Subcutaneous abdominal adipose tissue (tissue), 5 donors: Measurements from ENCODE around the gene GYG1.
A peak's percentile ranks its signal among the peaks of the same experiment; 100 is the strongest.

Source experiments
- H3K27ac ChIP-seq: one replicate; pipeline ENCODE4 v1.7.0; 2013; ENCODE audit warnings: low read depth, mild to moderate bottlenecking, inconsistent platforms, low read length, moderate library complexity
- H3K27me3 ChIP-seq, 5 donors: one replicate each; pipeline ENCODE4 v1.7.0; 2013; ENCODE audit warnings: low read length in 5 of 5, inconsistent platforms in 1 of 5; ENCODE audit not compliant: control insufficient read depth in 5 of 5, insufficient read depth in 4 of 5
- H3K36me3 ChIP-seq, 5 donors: one replicate each; pipeline ENCODE4 v1.7.0; 2013; ENCODE audit warnings: low read length in 5 of 5; ENCODE audit not compliant: control insufficient read depth in 5 of 5, insufficient read depth in 5 of 5
- H3K4me1 ChIP-seq, 5 donors: one replicate each; pipeline ENCODE4 v1.7.0; 2013; ENCODE audit warnings: low read length in 5 of 5, mild to moderate bottlenecking in 3 of 5, moderate library complexity in 1 of 5; ENCODE audit not compliant: control insufficient read depth in 5 of 5, insufficient read depth in 5 of 5
- H3K4me3 ChIP-seq, 5 donors: one replicate each; pipeline ENCODE4 v1.7.0; 2013; ENCODE audit warnings: low read length in 5 of 5, low read depth in 1 of 5
- H3K9ac ChIP-seq, 5 donors: one replicate each; pipeline ENCODE4 v1.7.0; 2013; ENCODE audit warnings: low read length in 5 of 5, mild to moderate bottlenecking in 4 of 5, moderate library complexity in 3 of 5
- H3K9me3 ChIP-seq, 5 donors: one replicate each; pipeline ENCODE4 v1.7.0; 2013; ENCODE audit warnings: low read length in 5 of 5; ENCODE audit not compliant: control insufficient read depth in 5 of 5
- donor health status: healthy.
- donor health status: healthy.
- donor health status: healthy.
- donor health status: healthy.
- donor health status: healthy.

Gene GYG1

DNA sequence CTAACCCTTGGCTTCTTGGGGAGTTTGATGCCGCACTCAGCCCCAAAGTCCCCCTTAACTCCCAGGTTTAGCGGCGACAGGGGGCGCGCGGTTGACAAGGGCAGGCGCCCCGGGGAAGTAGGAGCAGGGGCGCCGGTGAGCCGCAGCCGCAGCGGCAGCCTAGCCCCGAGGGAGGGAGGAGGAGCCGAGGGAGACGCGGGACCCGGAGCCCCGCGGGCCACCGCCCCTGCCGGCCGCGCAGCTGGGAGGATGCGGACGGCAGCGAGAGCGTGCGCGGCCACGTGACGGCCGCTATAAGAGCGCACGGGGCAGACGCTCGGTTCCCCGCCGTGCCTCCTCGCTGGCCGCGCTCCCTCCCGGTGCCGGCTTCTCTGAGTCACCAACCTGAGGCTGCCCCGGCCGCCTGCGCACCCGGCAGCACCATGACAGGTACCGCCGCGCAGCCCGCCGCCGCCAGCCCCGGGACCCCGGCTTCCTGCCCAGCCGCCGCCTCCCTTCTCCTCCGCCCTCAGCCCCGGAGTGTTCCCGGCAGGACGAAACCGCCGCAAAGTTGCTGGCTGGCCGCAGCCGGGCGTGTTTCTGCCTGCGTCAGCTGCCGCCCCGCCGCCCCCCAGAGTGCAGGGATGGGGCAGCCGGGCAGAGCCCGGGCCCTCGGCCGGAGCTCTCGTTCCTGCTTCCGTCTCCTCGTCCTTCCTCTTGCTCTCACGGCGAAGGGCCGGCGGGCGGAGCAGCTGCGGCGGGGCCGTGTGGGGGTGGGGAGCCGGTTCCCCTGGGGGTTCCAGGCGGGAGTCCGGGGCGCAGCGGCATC is at the start of gene GYG1:
Gene GYG1, plus strand, starts transcription at position 322 of the 808 bp plus-strand sequence. Its CDS starts 101 bp downstream, at position 423.
- peak within 1 kb of the TSS; percentile 74 for H3K27ac ChIP-seq
- H3K4me1 ChIP-seq, result peaks cover 0 to 25% (median 18%) of the 10 kb centered on the region in 5 donors
- peak within 1 kb of the TSS; percentile 52 to 82 (median 73) for H3K4me3 ChIP-seq
- H3K9me3 ChIP-seq, result no peaks in the 10 kb centered on the region
- H3K9ac ChIP-seq, result peak within 1 kb of the TSS in 4 of 5 donors; percentile 47 to 82 (median 76)
- no peaks in the 10 kb centered on the region for H3K27me3 ChIP-seq
- peaks cover 13 to 24% (median 17%) of the 10 kb centered on the region in 5 donors for H3K36me3 ChIP-seq

DNA sequence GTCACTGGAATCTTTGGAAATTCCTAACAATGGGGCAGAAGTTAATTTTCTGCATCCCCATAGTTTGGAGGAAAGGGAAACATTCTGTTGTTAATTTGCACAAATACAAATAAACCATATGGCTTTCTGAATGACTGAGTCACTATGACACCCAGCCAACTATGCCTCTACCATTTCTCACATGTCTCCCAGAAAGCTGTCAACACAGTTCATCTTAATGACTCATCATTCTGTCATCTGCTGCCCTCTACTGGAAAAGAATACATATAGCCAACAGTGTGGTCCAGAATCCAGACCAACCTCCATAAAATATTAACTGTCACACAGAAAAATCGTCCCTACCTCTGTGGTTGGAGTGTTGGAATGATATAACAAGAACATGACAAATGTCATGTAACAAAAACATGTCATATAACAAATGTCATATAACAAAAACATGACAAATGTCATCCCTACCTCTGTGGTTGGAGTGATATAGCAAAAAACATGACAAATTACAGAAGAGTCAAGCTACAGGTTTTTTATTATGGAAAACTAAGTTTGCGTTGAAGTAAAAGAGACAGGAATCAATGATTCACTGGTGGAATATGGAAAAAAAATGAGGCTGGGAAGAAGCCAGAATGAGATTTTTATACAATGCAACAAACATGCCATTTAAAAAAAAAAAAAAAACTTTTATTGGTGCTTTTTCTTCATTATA is 47.7 kb upstream of the GYG1 start:
- no peak overlapping the region for H3K4me3 ChIP-seq
- H3K9ac ChIP-seq, result no peak overlapping the region
- H3K9me3 ChIP-seq, result no peaks in the 10 kb centered on the region

DNA sequence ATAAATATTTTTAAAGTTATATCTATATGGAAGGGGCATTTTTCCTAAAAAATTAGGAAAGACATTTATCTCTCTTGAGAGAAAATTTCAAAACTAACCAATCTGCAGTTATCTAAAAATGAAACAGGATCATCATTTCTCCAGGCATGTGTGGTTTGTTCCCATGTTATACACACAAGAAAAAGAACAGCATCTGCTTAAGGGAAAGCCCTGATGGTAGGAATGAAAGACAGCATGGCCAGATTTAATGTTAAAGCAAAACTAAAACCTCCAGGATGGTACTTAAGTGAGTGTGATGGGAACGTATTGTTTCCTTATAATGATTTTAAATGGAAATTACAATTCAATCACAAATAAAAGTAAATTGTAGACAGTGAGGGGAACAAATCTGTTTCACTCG is 46.2 kb upstream of the GYG1 start:
- no peaks in the 10 kb centered on the region for H3K9me3 ChIP-seq
- no peak overlapping the region for H3K9ac ChIP-seq
- no peak overlapping the region for H3K4me3 ChIP-seq
- H3K27me3 ChIP-seq, result no peaks in the 10 kb centered on the region
- H3K36me3 ChIP-seq, result no peaks in the 10 kb centered on the region
- H3K27ac ChIP-seq, result no peak overlapping the region
- H3K4me1 ChIP-seq, result peaks cover 0 to 4% (median 0%) of the 10 kb centered on the region in 5 donors

More for the DNA sequence above, 47.7 kb upstream of the GYG1 start:
- no peaks in the 10 kb centered on the region for H3K27me3 ChIP-seq
- peaks cover 0 to 4% (median 0%) of the 10 kb centered on the region in 5 donors for H3K4me1 ChIP-seq
- H3K27ac ChIP-seq, result no peak overlapping the region
- H3K36me3 ChIP-seq, result no peaks in the 10 kb centered on the region

DNA sequence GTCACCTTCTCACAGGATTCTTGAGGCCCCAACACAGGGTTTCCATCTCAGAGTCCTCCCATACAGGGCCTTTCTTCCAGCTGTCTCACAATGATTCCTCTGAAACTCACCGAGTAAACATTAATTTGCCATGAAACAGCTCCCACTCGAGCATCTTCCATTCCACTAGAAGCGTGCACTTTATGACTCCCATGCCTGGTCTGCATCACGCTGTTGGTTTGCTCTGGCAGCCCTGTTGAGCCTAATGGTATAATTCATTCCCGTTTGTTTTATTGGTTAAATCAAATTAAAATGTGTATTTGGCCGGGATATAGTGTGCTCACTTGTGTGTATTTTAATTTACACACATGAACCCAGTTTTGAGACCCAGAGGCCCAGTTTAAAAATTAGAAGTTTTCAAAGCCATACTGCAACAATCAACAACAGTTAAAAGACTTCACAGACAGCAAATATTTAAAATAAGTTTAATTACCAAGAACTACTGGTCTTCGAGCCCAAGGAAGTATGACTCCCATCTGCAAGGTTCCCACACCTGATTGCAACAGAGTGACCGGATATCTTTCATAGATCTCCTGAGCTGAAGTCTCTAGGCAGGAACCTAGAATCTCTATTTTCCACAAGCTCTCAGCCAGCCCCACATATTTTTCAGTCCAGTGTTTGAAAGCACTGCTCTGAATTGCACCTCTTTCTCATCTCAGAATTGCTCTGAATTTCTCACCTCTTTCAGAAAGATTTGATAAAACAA is 42.3 kb upstream of the GYG1 start:
- Histone ChIP-seq H3K27ac (no peak overlapping the region), H3K36me3 (no peaks in the 10 kb centered on the region), H3K27me3 (no peaks in the 10 kb centered on the region), H3K9me3 (no peaks in the 10 kb centered on the region), H3K4me1 (peaks cover 0 to 2% (median 0%) of the 10 kb centered on the region in 5 donors), H3K4me3 (no peak overlapping the region), H3K9ac (no peak overlapping the region)

DNA sequence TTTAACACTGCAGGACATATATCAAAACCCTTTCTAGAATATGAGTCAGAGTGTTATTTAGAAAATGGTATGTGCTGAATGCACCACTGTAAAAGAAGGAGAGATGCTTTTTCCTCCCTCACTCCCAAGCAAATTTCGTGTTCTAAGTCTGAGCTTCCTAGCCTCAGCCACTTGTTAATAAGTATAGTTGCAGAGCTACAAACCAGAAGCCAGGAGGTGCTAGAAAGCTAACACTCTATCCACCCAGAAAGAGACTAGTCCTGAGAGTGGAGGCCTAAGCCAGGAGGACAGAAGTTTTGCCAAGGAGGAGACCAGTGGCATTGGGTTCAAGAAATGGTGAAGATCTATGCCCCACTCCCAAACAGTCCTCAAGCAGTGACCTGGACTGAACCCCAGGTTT is 40.5 kb upstream of the GYG1 start:
- Histone ChIP-seq H3K36me3 (no peaks in the 10 kb centered on the region), H3K27me3 (no peaks in the 10 kb centered on the region), H3K9ac (no peak overlapping the region), H3K27ac (no peak overlapping the region), H3K9me3 (no peaks in the 10 kb centered on the region), H3K4me3 (no peak overlapping the region), H3K4me1 (peaks cover 0 to 4% (median 2%) of the 10 kb centered on the region in 5 donors)

DNA sequence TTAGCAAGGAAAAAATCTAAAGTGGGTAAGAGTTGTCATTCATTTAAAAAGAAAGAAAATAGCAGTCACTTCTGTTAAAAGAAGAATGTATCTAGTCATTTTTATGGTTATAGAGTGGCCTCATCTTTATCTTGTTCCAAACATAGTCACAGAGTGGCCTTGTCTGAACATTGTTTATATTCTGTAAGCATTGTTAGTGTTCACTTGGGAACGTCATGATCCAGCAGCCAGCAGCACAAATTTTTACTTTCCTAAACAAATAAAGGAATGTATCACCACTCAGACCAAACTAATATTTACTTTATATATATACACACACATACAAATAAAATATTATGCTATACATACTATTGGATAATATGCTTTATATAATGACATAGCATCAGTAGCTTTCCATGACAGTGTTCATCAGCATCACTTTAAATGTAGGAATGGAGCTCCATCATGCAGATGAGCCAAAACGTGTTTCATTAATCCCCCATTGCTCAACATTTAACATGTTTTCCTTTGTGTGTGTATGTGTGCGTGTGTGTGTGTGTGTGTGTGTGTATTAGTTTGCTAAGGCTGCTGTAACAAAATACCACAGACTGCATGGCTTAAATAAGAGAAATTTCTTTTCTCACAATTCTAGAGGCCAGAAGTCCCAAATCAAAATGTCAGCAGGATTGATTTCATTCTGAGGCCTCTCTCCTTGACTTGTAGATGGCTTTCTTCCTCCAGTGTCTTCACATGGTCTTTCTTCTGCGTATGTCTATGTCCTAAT is 39.6 kb upstream of the GYG1 start:
- no peaks in the 10 kb centered on the region for H3K9me3 ChIP-seq
- H3K27ac ChIP-seq, result no peak overlapping the region
- H3K4me3 ChIP-seq, result no peak overlapping the region
- H3K36me3 ChIP-seq, result no peaks in the 10 kb centered on the region
- no peaks in the 10 kb centered on the region for H3K27me3 ChIP-seq
- H3K4me1 ChIP-seq, result peaks cover 0 to 10% (median 7%) of the 10 kb centered on the region in 5 donors
- H3K9ac ChIP-seq, result no peak overlapping the region

DNA sequence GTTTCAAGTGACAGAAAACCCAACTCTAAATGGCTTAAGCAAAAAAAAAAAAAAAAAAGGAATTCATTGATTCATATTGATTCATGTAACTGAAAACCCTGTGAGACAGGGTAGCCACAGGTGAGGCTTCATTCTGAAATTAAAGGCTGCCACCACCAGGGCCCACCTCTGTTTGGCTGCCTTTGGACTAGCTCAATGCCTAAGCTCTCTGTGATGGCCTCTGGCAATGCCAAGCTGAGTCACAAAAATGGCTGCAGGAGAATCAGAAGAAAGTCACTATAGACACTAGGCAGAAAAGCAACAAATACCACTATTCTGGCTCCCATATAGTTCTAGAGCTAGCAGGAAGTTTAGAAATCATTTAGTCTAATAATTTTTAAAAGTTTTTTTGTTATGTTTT is 38.2 kb upstream of the GYG1 start:
- Histone ChIP-seq H3K4me3 (no peak overlapping the region), H3K9ac (no peak overlapping the region), H3K4me1 (peaks cover 0 to 13% (median 7%) of the 10 kb centered on the region in 5 donors), H3K9me3 (no peaks in the 10 kb centered on the region), H3K27ac (no peak overlapping the region), H3K36me3 (no peaks in the 10 kb centered on the region), H3K27me3 (no peaks in the 10 kb centered on the region)

DNA sequence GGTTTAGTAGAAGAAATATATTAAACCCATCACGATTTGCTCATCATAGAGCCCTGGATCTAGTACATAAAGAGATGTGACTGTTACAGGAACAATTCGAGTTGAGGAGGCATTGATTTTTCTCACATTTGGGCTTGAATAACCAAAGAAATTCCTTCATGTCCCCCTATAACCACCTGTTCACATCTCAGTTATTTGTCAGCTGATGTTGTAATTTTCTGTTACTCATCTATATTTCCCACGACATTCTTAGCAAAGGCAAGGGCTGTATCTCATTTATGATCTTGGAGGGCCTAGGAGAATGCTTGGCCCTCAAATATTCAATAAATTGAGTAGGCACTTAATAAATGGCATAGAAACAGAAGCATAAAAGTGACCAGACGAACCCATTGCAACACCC is 36.4 kb upstream of the GYG1 start:
- H3K4me3 ChIP-seq, result no peak overlapping the region
- H3K4me1 ChIP-seq, result peaks cover 0 to 13% (median 7%) of the 10 kb centered on the region in 5 donors
- no peaks in the 10 kb centered on the region for H3K9me3 ChIP-seq
- no peak overlapping the region for H3K27ac ChIP-seq
- H3K9ac ChIP-seq, result no peak overlapping the region
- H3K36me3 ChIP-seq, result no peaks in the 10 kb centered on the region
- no peaks in the 10 kb centered on the region for H3K27me3 ChIP-seq

DNA sequence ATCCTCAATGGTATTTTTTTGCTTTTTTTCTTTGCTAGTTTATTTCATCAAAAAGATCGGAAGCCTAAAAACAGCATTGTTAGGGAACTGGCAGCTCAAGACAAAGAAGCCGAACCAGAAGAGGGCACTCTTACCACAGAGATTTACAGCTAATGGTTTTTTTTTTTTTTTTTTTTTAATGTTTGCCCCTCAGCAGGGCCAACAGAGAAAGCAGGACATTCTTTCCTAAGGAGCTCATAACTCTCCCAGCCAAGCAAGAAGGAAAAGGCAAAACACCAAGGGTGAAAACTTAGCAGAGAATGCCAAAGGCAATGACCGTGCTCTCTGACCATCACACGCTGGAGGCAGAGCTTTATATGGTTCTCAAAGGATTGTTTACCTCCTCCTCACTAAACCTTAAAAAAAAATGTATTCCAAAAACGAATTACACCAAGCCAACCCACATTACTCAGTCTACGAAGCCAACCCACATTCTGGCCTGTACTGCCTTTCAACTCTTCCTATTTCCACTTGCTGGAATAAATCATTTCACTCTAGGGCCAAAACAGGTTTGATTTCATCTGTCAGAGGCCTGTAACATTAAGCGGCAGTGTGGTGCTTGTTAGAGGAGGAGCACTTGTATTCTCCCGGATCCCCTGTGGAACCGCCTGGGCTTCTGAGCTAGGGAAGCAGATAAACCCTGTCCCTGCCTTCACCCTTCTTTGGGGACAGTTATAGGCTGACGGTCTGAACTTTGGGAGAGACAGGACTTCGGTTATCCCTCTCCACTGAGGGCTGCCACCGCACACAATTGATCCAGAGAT is 35.6 kb upstream of the GYG1 start:
- H3K27ac ChIP-seq, result peak overlapping the region; percentile 65
- H3K4me3 ChIP-seq, result peak overlapping the region in 1 of 5 donors; percentile 1
- H3K27me3 ChIP-seq, result no peaks in the 10 kb centered on the region

More for the DNA sequence above, 35.6 kb upstream of the GYG1 start:
- Histone ChIP-seq H3K36me3 (no peaks in the 10 kb centered on the region), H3K9ac (peak overlapping the region in 4 of 5 donors; percentile 20 to 28 (median 23)), H3K9me3 (no peaks in the 10 kb centered on the region), H3K4me1 (peaks cover 0 to 13% (median 7%) of the 10 kb centered on the region in 5 donors)
